Esophagus (tissue), 2 donors: ENCODE results near the gene CHD6. TPM values are rescaled to one million over a fixed set of nuclear protein-coding genes. Genes with fewer than 3 reads are reported as not detected.

Source experiments
- H3K27ac ChIP-seq, 2 donors: one replicate each; pipeline ENCODE4 v1.5.1; 2013; ENCODE audit warnings: low read depth in 2 of 2, mild to moderate bottlenecking in 2 of 2, inconsistent platforms in 1 of 2, low read length in 1 of 2, moderate library complexity in 1 of 2
- H3K27me3 ChIP-seq, 2 donors: one replicate each; pipeline ENCODE4 v1.6.1; 2013; ENCODE audit warnings: low read length in 2 of 2, control low read depth in 1 of 2, mild to moderate bottlenecking in 1 of 2; ENCODE audit not compliant: insufficient read depth in 2 of 2, control insufficient read depth in 1 of 2
- H3K36me3 ChIP-seq, 2 donors: one replicate each; pipeline ENCODE4 v1.6.1; 2013; ENCODE audit warnings: low read length in 1 of 2; ENCODE audit not compliant: control insufficient read depth in 2 of 2, insufficient read depth in 2 of 2
- H3K4me1 ChIP-seq, 2 donors: one replicate each; pipeline ENCODE4 v1.6.1; 2013; ENCODE audit warnings: low read length in 1 of 2; ENCODE audit not compliant: control insufficient read depth in 2 of 2, insufficient read depth in 2 of 2
- H3K4me3 ChIP-seq, 2 donors: one replicate each; pipeline ENCODE4 v1.5.1; 2013; ENCODE audit warnings: low read length in 2 of 2, mild to moderate bottlenecking in 2 of 2, low read depth in 1 of 2, moderate library complexity in 1 of 2
- H3K9me3 ChIP-seq, 2 donors: one replicate each; pipeline ENCODE4 v1.6.1; 2013; ENCODE audit warnings: mild to moderate bottlenecking in 2 of 2, low read depth in 1 of 2, low read length in 1 of 2, moderate library complexity in 1 of 2; ENCODE audit not compliant: control insufficient read depth in 2 of 2, insufficient read depth in 1 of 2
- WGBS, 2 donors: extraction: QIAGEN DNeasy Blood & Tissue Kit; methylation state at CpG; one replicate each; pipeline ENCODE4 v1.1.7; 2013; 5-methylcytosine and 5-hydroxymethylcytosine counted together
- polyA plus RNA-seq, 2 donors: library from polyadenylated mRNA; stranded (reverse); fragments of 200-250 nt; gene quantifications; one replicate each; pipeline ENCODE4 v1.2.3, GENCODE V29; 2013
- donor health status: healthy with polysubstance abuse.
- donor health status: Bipolar disorder and iron deficiency.

The CHD6 gene
- polyA plus RNA-seq, 2 donors: 4.4 to 9.2 TPM

- Histone ChIP-seq H3K36me3 (no peaks in the 10 kb centered on the region), H3K9me3 (no peaks in the 10 kb centered on the region), H3K4me3 (no peak overlapping the region), H3K27ac (no peak overlapping the region), H3K27me3 (no peaks in the 10 kb centered on the region), H3K4me1 (no peaks in the 10 kb centered on the region)
- 61 to 70% methylated on average over 6 of the region's 6 CpGs for WGBS, 2 donors
Observed at GRCh38 chr20:41377275-41377674, 240.9 kb downstream of the CHD6 start.

- no peak overlapping the region for H3K4me3 ChIP-seq
- peaks cover 0 to under 1% of the 10 kb centered on the region in 2 donors for H3K9me3 ChIP-seq
- H3K27me3 ChIP-seq: no peaks in the 10 kb centered on the region
- no peak overlapping the region for H3K27ac ChIP-seq
- no peaks in the 10 kb centered on the region for H3K36me3 ChIP-seq
- WGBS, 2 donors: 89% methylated on average over 5 of the region's 5 CpGs
- H3K4me1 ChIP-seq: no peaks in the 10 kb centered on the region
Observed at GRCh38 chr20:41376349-41376748, 241.8 kb downstream of the CHD6 start.

DNA sequence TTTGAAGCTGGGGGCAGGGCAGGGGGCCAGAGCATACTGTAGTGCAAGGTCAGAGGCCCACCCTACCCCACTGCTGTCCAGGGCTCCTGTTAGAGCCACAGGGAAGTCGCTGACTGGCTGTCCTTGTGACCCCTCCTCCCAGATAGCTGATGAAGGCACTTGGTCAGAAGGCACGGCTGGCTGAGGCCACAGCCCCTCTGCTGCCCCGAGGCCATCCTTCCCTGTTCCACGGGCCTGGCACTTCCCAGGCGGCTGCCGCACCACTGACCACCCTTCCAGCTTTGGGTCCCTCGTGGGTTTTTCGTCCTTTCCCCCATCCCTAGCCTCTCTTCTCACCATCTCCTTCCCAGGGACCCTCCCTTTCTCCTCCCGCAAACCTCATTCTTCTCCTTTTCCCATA is 242.3 kb downstream of the CHD6 start:
- H3K36me3 ChIP-seq: no peaks in the 10 kb centered on the region
- no peak overlapping the region for H3K27ac ChIP-seq
- H3K9me3 ChIP-seq: peaks cover 0 to 2% of the 10 kb centered on the region in 2 donors
- H3K27me3 ChIP-seq: no peaks in the 10 kb centered on the region
- no peaks in the 10 kb centered on the region for H3K4me1 ChIP-seq
- no peak overlapping the region for H3K4me3 ChIP-seq
- 65 to 81% methylated on average over 9 of the region's 9 CpGs for WGBS, 2 donors

GRCh38 chr20:41373931-41374920 is 244.0 kb downstream of the CHD6 start:
- 86 to 90% methylated on average over 9 of the region's 9 CpGs for WGBS, 2 donors
- no peaks in the 10 kb centered on the region for H3K4me1 ChIP-seq
- H3K9me3 ChIP-seq: peaks cover 0 to 2% of the 10 kb centered on the region in 2 donors
- H3K27ac ChIP-seq: no peak overlapping the region
- H3K4me3 ChIP-seq: no peak overlapping the region
- no peaks in the 10 kb centered on the region for H3K27me3 ChIP-seq
- H3K36me3 ChIP-seq: no peaks in the 10 kb centered on the region

DNA sequence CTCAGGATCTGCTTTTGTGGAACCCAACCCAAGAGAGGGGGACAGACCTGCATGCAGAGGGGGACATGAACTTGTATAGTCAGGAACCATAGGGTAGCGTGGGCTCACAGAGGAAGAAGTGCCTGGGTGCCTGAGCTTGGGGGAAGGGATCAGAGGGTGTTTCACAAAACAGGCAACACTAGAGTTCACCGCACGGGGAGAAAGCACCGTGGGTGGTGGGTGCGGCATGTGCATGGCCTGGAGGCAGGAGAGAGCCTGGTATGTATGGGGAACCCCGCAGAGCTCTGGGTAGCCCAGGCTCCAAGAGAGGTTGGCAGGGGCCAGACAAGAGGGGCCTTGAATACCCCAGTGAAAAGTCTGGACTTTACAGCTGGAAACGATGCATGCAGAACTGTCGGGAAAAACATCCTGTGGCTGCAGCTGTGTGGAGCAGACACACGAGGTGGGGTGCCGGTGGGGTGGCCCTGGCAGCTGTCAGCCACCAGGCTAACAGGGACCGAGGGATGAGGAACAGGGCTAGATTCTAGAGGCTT is 244.9 kb downstream of the CHD6 start:
- Histone ChIP-seq H3K27ac (no peak overlapping the region), H3K9me3 (peaks cover 0 to 2% of the 10 kb centered on the region in 2 donors), H3K27me3 (no peaks in the 10 kb centered on the region), H3K4me3 (no peak overlapping the region), H3K36me3 (no peaks in the 10 kb centered on the region), H3K4me1 (no peaks in the 10 kb centered on the region)
- 61 to 62% methylated on average over 11 of the region's 11 CpGs for WGBS, 2 donors

- H3K36me3 ChIP-seq: no peaks in the 10 kb centered on the region
- H3K9me3 ChIP-seq: peaks cover 0 to 2% of the 10 kb centered on the region in 2 donors
- H3K27ac ChIP-seq: no peak overlapping the region
- H3K27me3 ChIP-seq: peaks cover 0 to 13% of the 10 kb centered on the region in 2 donors
- no peak overlapping the region for H3K4me3 ChIP-seq
- no peaks in the 10 kb centered on the region for H3K4me1 ChIP-seq
- 87% methylated on average over 4 of the region's 4 CpGs for WGBS, 2 donors
Observed at GRCh38 chr20:41371371-41371770, 246.8 kb downstream of the CHD6 start.

DNA sequence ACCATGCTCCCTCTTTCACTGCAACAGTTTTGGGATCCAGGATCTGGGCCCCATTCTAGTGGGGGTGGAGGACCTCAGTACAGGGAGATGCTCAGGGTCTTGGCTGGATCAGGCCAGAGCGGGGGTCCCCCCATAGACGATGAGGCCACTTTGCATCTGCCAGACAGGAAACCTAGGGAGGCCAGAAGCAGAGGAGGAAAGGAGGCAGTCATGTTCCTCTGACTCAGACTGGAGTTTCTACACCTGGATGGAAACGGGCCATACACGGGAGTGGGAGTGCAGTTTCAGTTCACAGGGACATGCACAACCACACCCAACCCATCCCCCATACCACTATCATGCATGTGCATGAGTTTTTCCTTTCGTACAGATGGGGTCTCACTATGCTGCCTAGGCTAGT is 248.0 kb downstream of the CHD6 start:
- peaks cover 0 to 2% of the 10 kb centered on the region in 2 donors for H3K9me3 ChIP-seq
- H3K36me3 ChIP-seq: no peaks in the 10 kb centered on the region
- H3K4me1 ChIP-seq: peaks cover 3 to 7% of the 10 kb centered on the region in 2 donors
- H3K27me3 ChIP-seq: peaks cover 0 to 18% of the 10 kb centered on the region in 2 donors
- no peak overlapping the region for H3K27ac ChIP-seq
- WGBS, 2 donors: 76 to 85% methylated on average over 5 of the region's 5 CpGs
- H3K4me3 ChIP-seq: no peak overlapping the region

DNA sequence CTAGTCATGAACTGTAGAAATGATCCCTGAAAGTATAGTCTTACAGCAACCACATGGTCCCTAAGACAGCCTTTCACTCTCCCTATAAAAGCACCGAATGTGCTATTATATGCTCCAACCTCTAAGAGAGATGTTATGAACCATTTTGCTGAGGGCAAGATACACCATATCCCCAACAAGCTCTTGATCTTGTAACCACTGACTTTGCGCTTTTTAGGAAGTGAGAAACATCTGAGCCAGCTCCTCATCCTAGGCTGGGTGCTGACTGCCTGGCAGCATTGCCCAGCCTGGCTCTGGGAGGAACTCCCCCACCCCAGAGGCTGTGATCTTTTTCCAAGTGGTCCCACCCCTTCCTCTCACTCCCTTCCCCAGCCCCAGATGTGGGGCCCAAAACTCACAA is 248.5 kb downstream of the CHD6 start:
- 79 to 83% methylated on average over 2 of the region's 2 CpGs for WGBS, 2 donors
- no peaks in the 10 kb centered on the region for H3K36me3 ChIP-seq

DNA sequence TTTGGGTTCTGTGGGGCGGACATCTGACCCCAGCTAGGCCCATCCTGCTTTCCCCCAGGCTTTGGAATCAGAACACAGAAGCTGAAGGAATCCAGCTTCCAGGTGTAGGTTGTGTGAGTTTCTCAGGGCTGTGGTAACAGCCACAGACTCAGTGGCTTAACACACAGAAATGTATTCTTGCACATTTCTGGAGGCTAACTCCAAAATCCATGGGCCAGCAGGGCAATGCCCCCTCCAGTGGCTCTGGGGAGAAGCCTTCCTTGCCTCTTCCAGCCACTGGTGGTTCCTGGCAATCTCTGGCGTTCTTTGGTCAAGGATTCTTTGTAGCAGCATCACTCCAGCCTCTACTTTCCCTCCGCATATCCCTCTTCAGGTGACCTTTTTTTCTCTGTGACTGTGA is 250.2 kb downstream of the CHD6 start:
- no peaks in the 10 kb centered on the region for H3K36me3 ChIP-seq
- H3K27ac ChIP-seq: no peak overlapping the region
- peaks cover 0 to 4% of the 10 kb centered on the region in 2 donors for H3K9me3 ChIP-seq
- 90 to 93% methylated on average over 3 of the region's 3 CpGs for WGBS, 2 donors
- peaks cover 0 to 18% of the 10 kb centered on the region in 2 donors for H3K27me3 ChIP-seq
- no peak overlapping the region for H3K4me3 ChIP-seq
- peaks cover 3 to 7% of the 10 kb centered on the region in 2 donors for H3K4me1 ChIP-seq

More for the DNA sequence above, 248.5 kb downstream of the CHD6 start:
- Histone ChIP-seq H3K4me3 (no peak overlapping the region), H3K9me3 (peaks cover 0 to 2% of the 10 kb centered on the region in 2 donors), H3K4me1 (peaks cover 3 to 7% of the 10 kb centered on the region in 2 donors), H3K27ac (no peak overlapping the region), H3K27me3 (peaks cover 0 to 18% of the 10 kb centered on the region in 2 donors)
